ENCODE results near the gene KIF7. TPM values are rescaled to one million over a fixed set of nuclear protein-coding genes. Genes with fewer than 3 reads are reported as not detected.
"Not testable (repeated sequence)": the region's sequence is repeated elsewhere in the genome, so short reads cannot be mapped to it uniquely, and the experiment has no call there.

KIF7 gene
- total RNA-seq, 1 donor from 2014 or later, result 2.2 TPM

DNA sequence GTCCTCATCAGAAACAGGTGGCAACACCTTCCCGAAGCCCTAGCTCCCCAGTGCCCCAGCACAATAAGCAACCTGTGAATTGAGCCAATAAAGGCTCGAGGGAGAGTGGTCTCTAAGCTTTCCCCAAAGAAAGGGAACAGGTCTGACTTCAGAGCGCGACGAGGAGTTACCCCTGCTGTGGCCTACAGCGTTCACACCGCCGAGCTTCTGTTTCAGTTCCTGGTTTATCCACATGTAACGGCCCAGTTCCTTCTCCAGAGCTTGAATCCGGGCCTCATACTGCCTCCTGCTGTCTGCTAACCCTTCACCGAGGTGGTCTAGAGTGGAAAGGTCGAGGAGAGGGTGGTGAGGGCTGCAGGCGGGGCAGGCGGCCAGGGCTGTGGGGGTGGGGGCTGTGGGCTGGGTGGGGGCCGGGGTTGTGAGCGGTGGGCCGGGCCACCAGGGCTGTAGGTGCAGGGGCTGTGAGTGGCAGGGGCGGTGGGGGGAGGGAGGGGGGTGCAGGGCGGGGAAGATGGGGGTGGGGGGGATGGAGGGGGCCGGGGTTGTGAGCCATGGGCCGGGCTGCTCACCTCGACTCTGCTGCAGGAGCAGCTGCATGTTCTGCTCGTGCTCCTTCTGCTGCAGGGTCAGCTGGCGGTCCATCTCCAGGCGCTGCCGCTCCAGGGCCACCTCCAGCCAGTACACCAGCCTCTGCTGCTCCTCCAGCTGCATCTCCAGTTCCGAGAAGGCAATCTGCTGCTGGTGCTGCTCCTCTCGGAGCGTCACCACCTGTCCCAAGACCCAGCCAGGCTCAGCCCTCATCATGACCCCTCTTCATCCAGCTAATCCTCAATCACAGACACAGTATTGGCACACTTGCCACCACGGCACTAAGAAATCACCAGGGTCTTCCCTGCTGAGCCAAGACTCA is 26.2 kb downstream of the KIF7 start:
- ATAC-seq (no peak), DNase-seq (ENCODE audit: missing footprints) (no peak)
- intact Hi-C loops (cut with DNase I), result no loop called here

- DNase-seq (ENCODE audit: missing footprints) (no peak), ATAC-seq (no peak)
- intact Hi-C loops (cut with DNase I), result no loop called here
Measured at GRCh38 chr15:89628301-89628700, 27.0 kb downstream of the KIF7 start.

GRCh38 chr15:89627256-89627970 is 27.9 kb downstream of the KIF7 start:
- intact Hi-C loops (cut with DNase I), result no loop called here
- no peak for ATAC-seq
- DNase-seq (ENCODE audit: missing footprints), result no peak

GRCh38 chr15:89625716-89626115 is 29.6 kb downstream of the KIF7 start:
- intact Hi-C loops (cut with DNase I), result no loop called here
- ATAC-seq (no peak), DNase-seq (ENCODE audit: missing footprints) (no peak)

DNA sequence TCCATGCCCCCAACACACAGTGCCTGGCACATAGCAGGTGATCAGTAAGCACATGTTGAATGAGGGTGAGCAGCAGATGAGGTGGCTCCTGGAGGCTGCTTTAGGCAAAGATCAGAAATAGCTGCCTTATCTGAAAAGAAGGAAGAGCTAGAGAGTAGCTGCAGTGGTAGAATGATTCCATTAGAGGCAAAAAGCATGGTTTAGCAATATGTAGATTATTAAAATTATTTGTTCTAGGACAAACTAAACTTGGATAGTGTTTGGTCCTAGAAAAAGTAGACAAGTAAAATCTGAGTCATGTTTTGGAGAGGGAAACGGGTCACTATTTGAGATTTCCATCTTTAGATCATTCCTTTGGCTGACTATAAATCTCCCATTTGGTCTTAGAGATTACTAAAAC is 32.1 kb downstream of the KIF7 start:
- no peak for ATAC-seq

DNA sequence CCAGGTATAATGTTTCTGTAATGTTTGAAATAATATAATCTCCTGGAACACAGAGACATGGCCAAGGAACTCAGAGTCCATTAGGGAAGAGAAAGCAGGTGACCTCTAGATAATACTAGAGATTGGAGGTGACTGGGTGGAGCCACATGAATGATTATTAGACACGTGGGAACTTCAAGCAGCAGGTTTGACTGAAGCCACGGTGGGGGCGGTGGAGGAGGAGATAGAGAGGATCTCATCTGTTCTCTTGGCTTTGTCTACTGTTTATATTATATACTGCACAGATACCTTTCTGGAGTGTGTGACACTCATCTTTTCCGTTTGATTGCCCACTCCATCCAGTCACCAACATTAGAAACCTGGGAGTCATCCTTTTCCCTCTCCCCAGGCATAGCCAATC is 33.7 kb downstream of the KIF7 start:
- DNase-seq (ENCODE audit: missing footprints) (no peak), ATAC-seq (no peak)
- intact Hi-C loops (cut with DNase I), result no loop called here

More for the DNA sequence above, 32.1 kb downstream of the KIF7 start:
- intact Hi-C loops (cut with DNase I), result no loop called here
- no peak for DNase-seq (ENCODE audit: missing footprints)

DNA sequence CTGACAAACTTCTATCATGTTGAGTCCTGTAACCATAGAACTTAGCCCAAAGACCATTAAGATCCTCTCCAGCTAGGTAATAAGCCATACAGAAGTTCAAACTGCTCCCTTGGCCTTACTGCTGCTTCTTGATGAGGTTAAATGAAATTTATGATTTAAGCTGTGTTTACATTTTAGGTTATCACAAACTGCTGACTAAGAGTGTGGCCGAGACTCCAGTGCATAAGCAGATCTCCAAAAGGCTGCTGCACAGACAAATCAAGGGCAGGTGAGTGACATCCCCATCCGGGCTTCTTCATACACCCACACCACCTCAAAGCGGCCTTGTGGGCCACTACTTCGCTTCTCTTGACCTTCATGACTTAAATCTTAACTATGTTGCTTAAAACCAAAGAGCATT is 39.0 kb downstream of the KIF7 start:
- DNase-seq (ENCODE audit: missing footprints), result no peak
- intact Hi-C loops (cut with DNase I), result no loop called here
- ATAC-seq, result no peak

DNA sequence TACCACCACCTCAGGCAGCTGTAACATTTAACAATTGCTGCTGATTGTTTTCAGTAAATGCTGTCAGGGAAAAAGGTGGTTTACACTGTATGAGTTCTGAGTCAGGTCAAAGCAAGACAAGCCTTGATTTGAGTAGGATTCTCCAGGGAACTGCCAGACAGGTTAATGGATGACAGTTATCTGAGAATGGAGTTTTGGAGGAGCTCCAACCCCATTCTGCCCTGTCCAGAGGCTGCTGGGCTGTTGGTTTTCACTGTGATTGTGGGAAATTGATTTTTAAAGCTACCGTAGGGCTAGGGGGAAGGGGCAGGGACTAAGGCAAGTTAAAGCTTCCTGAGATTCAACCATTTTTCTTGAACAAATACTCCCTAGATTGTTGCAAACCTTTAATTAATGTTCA is 40.1 kb downstream of the KIF7 start:
- intact Hi-C loops (cut with DNase I), result no loop called here
- no peak for ATAC-seq
- DNase-seq (ENCODE audit: missing footprints), result no peak

- DNase-seq (ENCODE audit: missing footprints), result no peak
- intact Hi-C loops (cut with DNase I), result no loop called here
- ATAC-seq, result no peak
Measured at GRCh38 chr15:89614164-89614563, 41.1 kb downstream of the KIF7 start.

DNA sequence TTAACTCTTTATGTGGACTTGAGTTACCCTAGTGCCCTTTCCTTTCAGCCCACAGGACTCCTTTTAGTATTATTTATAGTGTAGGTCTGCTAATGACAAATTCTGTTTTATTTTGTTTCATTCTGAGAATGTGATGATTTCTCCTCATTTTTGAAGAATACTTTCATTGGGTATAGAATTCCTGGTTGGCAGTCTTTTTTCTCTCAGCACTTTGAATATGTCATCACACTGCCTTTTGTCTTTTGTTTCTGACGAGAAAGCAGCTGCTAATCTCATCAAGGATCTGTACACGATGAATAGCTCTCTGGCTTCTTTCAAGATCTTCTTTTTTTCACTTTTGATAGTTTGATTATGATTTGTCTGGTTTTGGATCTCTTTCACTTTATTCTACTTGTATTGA is 42.2 kb downstream of the KIF7 start:
- DNase-seq (ENCODE audit: missing footprints), result no peak
- ATAC-seq, result no peak
- intact Hi-C loops (cut with DNase I), result no loop called here

- ATAC-seq (no peak), DNase-seq (ENCODE audit: missing footprints) (no peak)
- intact Hi-C loops (cut with DNase I), result no loop called here
Measured at GRCh38 chr15:89611317-89611716, 44.0 kb downstream of the KIF7 start.

DNA sequence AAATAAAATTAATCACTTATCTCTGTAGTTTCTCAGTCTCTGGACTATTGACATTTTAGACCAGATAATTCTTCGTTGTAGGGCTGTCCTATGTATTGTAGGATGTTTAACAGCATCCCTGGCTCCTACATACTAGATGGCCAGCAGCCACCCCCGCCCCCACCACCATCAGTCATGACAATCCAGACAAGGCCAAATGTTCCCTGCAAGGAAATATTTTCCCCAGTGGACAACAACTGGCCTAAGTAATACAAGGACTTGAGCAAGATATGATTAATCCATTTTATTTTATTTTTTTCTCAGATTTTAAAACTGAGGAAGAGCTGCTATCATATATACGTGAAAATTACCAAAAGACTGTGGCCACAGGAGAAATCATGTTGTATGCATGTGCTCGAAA is 56.2 kb downstream of the KIF7 start:
- DNase-seq (ENCODE audit: missing footprints) (no peak), ATAC-seq (no peak)
- intact Hi-C loops (cut with DNase I), result no loop called here

GRCh38 chr15:89593018-89593417 is 62.2 kb downstream of the KIF7 start:
- ATAC-seq (no peak), DNase-seq (ENCODE audit: missing footprints) (no peak)
- intact Hi-C loops (cut with DNase I), result no loop called here

DNA sequence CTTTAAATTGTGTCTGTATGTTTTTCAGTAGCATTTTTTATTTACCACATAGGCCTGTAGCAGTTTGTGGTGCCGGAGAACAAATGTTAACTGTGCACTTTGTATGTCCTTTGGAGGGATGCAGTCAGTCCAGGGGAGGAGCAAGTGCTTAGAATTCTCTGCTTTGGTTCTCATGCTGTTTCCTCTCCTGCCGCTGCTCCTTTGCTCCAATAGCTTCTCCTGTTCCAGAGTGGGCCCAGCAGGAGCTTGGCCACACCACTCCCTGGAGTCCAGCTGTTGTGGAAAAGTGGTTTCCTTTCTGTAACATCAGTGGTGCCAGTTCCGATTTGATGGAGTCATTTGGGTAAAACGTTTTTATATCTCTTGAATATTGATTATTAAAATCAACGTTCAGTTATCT is 63.4 kb downstream of the KIF7 start:
- ATAC-seq (no peak), DNase-seq (ENCODE audit: missing footprints) (no peak)
- intact Hi-C loops (cut with DNase I), result no loop called here

DNA sequence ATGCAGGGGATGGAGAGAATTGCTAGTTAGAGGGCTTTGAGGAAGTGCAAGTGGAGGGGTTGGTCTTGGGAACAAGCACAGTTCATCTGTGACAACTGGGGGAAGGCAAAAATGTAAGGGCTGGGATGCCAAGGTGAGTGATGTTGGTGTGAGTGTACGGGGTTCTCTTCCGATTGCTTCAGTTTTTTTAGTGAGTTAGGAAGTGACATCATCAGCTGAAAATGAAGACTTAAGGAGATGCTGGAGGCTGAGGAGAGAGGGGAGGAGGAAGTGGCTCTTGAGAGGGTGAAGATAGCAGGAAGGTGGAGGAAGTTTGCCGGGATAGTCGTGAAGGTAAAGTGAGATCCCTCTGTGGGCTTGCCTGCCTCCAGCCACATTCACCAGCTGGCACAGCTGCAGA is 67.3 kb downstream of the KIF7 start:
- DNase-seq (ENCODE audit: missing footprints) (no peak), ATAC-seq (no peak)
- intact Hi-C loops (cut with DNase I), result no loop called here

DNA sequence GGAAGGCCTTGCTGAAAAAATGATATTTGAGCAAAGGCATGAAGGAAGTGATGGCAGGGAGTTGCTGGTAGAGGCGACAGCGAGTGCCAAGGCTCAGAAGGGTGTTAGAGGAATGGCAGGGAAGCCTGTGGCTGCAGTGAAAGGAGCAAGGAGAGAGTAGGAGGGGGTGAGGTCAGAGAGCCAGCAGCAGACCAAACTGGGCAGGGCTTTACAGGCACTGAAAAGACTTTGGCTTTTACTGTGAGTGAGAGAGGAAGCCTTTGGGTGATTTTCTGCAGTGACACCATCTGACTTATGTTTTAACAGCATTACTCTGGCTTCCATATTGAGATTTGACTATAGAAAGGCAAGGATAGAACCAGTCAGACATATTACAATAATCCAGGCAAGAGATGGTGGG is 68.6 kb downstream of the KIF7 start:
- intact Hi-C loops (cut with DNase I), result no loop called here
- ATAC-seq (no peak), DNase-seq (ENCODE audit: missing footprints) (no peak)

DNA sequence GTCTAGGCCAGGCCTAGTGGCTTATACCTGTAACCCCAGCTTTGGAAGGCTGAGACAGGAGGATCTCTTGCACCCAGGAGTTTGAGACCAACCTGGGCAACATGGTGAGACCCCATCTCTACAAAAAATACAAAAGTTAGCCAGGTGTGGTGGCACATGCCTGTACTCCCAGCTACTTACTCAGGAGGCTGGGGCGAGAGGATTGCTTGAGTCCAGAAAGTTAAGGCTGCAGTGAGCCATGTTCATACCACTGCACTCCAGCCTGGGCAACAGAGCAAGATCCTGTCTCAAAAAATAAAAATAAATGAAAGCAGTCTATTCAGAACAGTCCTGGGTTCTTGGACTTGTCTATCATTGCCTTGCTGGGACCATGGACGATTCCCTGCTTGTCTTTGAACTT is 74.5 kb downstream of the KIF7 start:
- DNase-seq (ENCODE audit: missing footprints); ATAC-seq; intact Hi-C loops (cut with DNase I): not testable (repeated sequence)

- intact Hi-C loops (cut with DNase I), result no loop called here
- DNase-seq (ENCODE audit: missing footprints), result no peak
- no peak for ATAC-seq
Measured at GRCh38 chr15:89578146-89578545, 77.1 kb downstream of the KIF7 start.

Measured in Right ventricle myocardium inferior (tissue), 1 donor.